NCI-H446 treated with DMSO at 0.1 percent for 48 hours (cell line): ENCODE results near the gene DRD4.

Source experiments
- DNase-seq: peaks from one replicate; lab custom pipeline; 2025; lab: John Stamatoyannopoulos, UW

Gene DRD4

GRCh38 chr11:636511-637332, at the start of gene DRD4:
Gene DRD4 (plus strand): TSS chr11:637269. CDS start chr11:637305, 36 bp downstream.
- no peak for DNase-seq

- DNase-seq = no peak
Measured at GRCh38 chr11:587546-587945, 49.5 kb upstream of the DRD4 start.

- DNase-seq = no peak
Measured at GRCh38 chr11:587978-588380, 49.1 kb upstream of the DRD4 start.

- DNase-seq = no peak
Measured at GRCh38 chr11:589798-590197, 47.3 kb upstream of the DRD4 start.

GRCh38 chr11:590997-591396, 46.1 kb upstream of the DRD4 start:
- no peak for DNase-seq

- DNase-seq = no peak
Measured at GRCh38 chr11:592501-592900, 44.6 kb upstream of the DRD4 start.

- DNase-seq = no peak
Measured at GRCh38 chr11:592918-593317, 44.2 kb upstream of the DRD4 start.

GRCh38 chr11:593347-593746, 43.7 kb upstream of the DRD4 start:
- DNase-seq = no peak

GRCh38 chr11:595400-595799, 41.7 kb upstream of the DRD4 start:
- no peak for DNase-seq

- no peak for DNase-seq
Measured at GRCh38 chr11:596374-596773, 40.7 kb upstream of the DRD4 start.

- no peak for DNase-seq
Measured at GRCh38 chr11:597166-597725, 39.8 kb upstream of the DRD4 start.

GRCh38 chr11:598005-598680, 38.9 kb upstream of the DRD4 start:
- no peak for DNase-seq

- DNase-seq = no peak
Measured at GRCh38 chr11:601573-602245, 35.4 kb upstream of the DRD4 start.

- DNase-seq = no peak
Measured at GRCh38 chr11:603154-603553, 33.9 kb upstream of the DRD4 start.

- DNase-seq = no peak
Measured at GRCh38 chr11:605286-606129, 31.6 kb upstream of the DRD4 start.

GRCh38 chr11:606245-606644, 30.8 kb upstream of the DRD4 start:
- no peak for DNase-seq

- DNase-seq = no peak
Measured at GRCh38 chr11:607020-607780, 29.9 kb upstream of the DRD4 start.

- no peak for DNase-seq
Measured at GRCh38 chr11:607971-608659, 29.0 kb upstream of the DRD4 start.

GRCh38 chr11:608791-609251, 28.2 kb upstream of the DRD4 start:
- no peak for DNase-seq

GRCh38 chr11:609341-609811, 27.7 kb upstream of the DRD4 start:
- DNase-seq = no peak
